ENCODE measurements around the gene GASK1A.

DNA sequence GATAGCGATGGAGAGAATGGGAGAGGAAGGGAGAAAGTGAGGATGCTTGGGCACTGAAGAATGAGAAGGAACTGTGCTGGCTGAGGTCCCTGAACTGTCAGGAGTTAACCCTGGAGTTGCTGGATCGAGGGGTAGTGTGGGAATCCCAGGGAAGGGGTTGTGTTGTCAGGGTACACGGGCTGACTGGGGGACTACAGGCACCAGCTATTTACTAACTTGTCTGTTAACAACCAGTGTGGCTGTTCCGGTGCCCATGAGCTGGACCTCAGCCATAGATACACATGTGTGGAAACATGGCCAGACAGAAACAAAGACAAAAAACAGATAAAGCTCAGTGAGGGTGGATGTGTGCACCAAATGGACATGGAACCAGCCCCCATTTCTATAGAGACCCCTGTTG, 55.1 kb downstream of the GASK1A start:
- TF ChIP-seq CTCF (IDR thresholded peaks at IDR 0.05) (no peak), POLR2A (IDR thresholded peaks at IDR 0.05) (no peak)

All from heart left ventricle (tissue), 13 donors.